GM12878 (cell line): ENCODE data around the gene STX16. TPM values are rescaled to one million over a fixed set of nuclear protein-coding genes. Genes with fewer than 3 reads are reported as not detected.

ENCODE experiments used
- ATAC-seq: fragments of 200-7000 bp; cut with Tn5 transposase; 3 replicates; pipeline ENCODE4 v1.9.1; 2020; ENCODE audit warnings: mild to moderate bottlenecking, moderate library complexity
- BruUV-seq: library from RNA; stranded (reverse); fragments of 400-500 nt; replicated peaks from 2 replicates; lab custom pipeline; 2021; lab: Mats Ljungman, UMichigan
- CTCF ChIA-PET: fragments of 300-600 bp; sonication (Branson Sonifier 250); formaldehyde crosslinking; extraction: SDS; loops from one replicate; lab custom pipeline; 2021; ENCODE audit warnings: inconsistent platforms; lab: Yijun Ruan, JAX
- POLR2A ChIA-PET: fragments of 350-600 bp; formaldehyde crosslinking; extraction: SDS; loops from one replicate; lab custom pipeline; 2021; ENCODE audit warnings: inconsistent platforms; lab: Charles Lee
- RAD21 ChIA-PET: fragments of 300-600 bp; sonication (Branson Sonifier 250); formaldehyde crosslinking; loops from one replicate; lab custom pipeline; 2023; ENCODE audit warnings: antibody characterized with exemption; ENCODE audit not compliant: unreplicated experiment; lab: Charles Lee
- SMC1A ChIA-PET: fragments of 300-600 bp; sonication (Branson Sonifier 250); formaldehyde crosslinking; loops from one replicate; lab custom pipeline; 2023; ENCODE audit not compliant: unreplicated experiment, uncharacterized antibody; lab: Charles Lee
- DNase-seq: peaks from one replicate; pipeline ENCODE4 v3.0.0-alpha.2; 2011; ENCODE audit warnings: low read depth, low spot score
- FAIRE-seq: peaks from 3 replicates; lab custom pipeline; 2011; peaks lifted over from hg19 to GRCh38; lab: Jason Lieb, UNC
- H2AFZ ChIP-seq: 2 replicates; pipeline ENCODE4 v1.6.0; 2011; ENCODE audit warnings: low read depth, low read length, control low read depth; ENCODE audit not compliant: control insufficient read depth
- H3K27ac ChIP-seq: 2 replicates; pipeline ENCODE4 v1.5.1; 2011; ENCODE audit warnings: control low read depth; ENCODE audit not compliant: control insufficient read depth, insufficient read depth
- H3K27me3 ChIP-seq, 2 experiments: replicated peaks in 1 of 2; 2 replicates each; pipeline versions ENCODE4 v1.6.0 to v1.6.1; 2011; ENCODE audit warnings: low read length in 1 of 2; ENCODE audit not compliant: control insufficient read depth in 2 of 2, insufficient read depth in 2 of 2
- H3K36me3 ChIP-seq, 2 experiments: 2 replicates each; pipeline ENCODE4 v1.5.1; 2011; ENCODE audit warnings: low read length in 1 of 2; ENCODE audit not compliant: control insufficient read depth in 2 of 2, insufficient read depth in 2 of 2
- H3K4me1 ChIP-seq: 2 replicates; pipeline ENCODE4 v1.6.1; 2011; ENCODE audit warnings: mild to moderate bottlenecking, low read length, moderate library complexity, mixed read lengths; ENCODE audit not compliant: control insufficient read depth, insufficient read depth
- H3K4me2 ChIP-seq: 2 replicates; pipeline ENCODE4 v1.6.0; 2011; ENCODE audit warnings: control low read depth; ENCODE audit not compliant: control insufficient read depth, insufficient read depth
- H3K4me3 ChIP-seq: fragments of 200-600 bp; sonication (generic); 2 replicates; pipeline ENCODE4 v1.5.1; 2016
- H3K79me2 ChIP-seq: 2 replicates; pipeline ENCODE4 v1.6.0; 2011; ENCODE audit warnings: low read length; ENCODE audit not compliant: control insufficient read depth, insufficient read depth
- H3K9ac ChIP-seq: 2 replicates; pipeline ENCODE4 v1.8.0; 2011; ENCODE audit warnings: low read length, control low read depth, mixed read lengths; ENCODE audit not compliant: control insufficient read depth, insufficient read depth
- H3K9me3 ChIP-seq: replicated peaks from 3 replicates; pipeline ENCODE4 v1.5.1; 2011; ENCODE audit warnings: mild to moderate bottlenecking, low read length; ENCODE audit not compliant: control insufficient read depth, insufficient read depth
- H4K20me1 ChIP-seq: 2 replicates; pipeline ENCODE4 v1.6.0; 2011; ENCODE audit not compliant: control insufficient read depth, insufficient read depth
- CEBPB ChIP-seq, 2 experiments: fragments of 150-350 bp in 1 of 2; IDR thresholded peaks; 2 replicates each; pipeline ENCODE4 v1.6.1; 2012 to 2014; ENCODE audit warnings: low read depth in 2 of 2, low read length in 2 of 2, borderline replicate concordance in 1 of 2, inconsistent platforms in 1 of 2
- FOS ChIP-seq: IDR thresholded peaks from 3 replicates; pipeline ENCODE4 v1.6.1; 2011; ENCODE audit warnings: borderline replicate concordance; ENCODE audit not compliant: insufficient read length; ENCODE audit errors: extremely low read depth
- HDAC6 ChIP-seq: fragments of 200-600 bp; sonication (generic); IDR thresholded peaks from one replicate; pipeline ENCODE4 v1.8.0; 2017; ENCODE audit warnings: antibody characterized with exemption; ENCODE audit not compliant: unreplicated experiment
- HDGF ChIP-seq: fragments of 450-650 bp; IDR thresholded peaks from 2 replicates; pipeline ENCODE4 v1.6.1; 2016; ENCODE audit warnings: antibody characterized with exemption
- JUNB ChIP-seq: IDR thresholded peaks from 2 replicates; pipeline ENCODE4 v1.6.1; 2016; ENCODE audit warnings: antibody characterized with exemption, mild to moderate bottlenecking
- MYC ChIP-seq: IDR thresholded peaks from 2 replicates; pipeline ENCODE4 v1.6.1; 2011; ENCODE audit warnings: mild to moderate bottlenecking, low read length, moderate library complexity, inconsistent platforms; ENCODE audit not compliant: insufficient read depth, insufficient replicate concordance, insufficient read length, severe bottlenecking
- NBN ChIP-seq: fragments of 450-650 bp; IDR thresholded peaks from 2 replicates; pipeline ENCODE4 v1.6.1; 2016
- NFIC ChIP-seq: IDR thresholded peaks from 2 replicates; pipeline ENCODE4 v1.6.1; 2012; ENCODE audit warnings: low read depth, mild to moderate bottlenecking, inconsistent platforms, low read length, moderate library complexity
- POLR2AphosphoS5 ChIP-seq: IDR thresholded peaks from 2 replicates; pipeline ENCODE4 v1.6.1; 2011; ENCODE audit warnings: mild to moderate bottlenecking, low read length, inconsistent platforms
- STAT1 ChIP-seq: fragments of 450-650 bp; conservative IDR thresholded peaks from 2 replicates; pipeline ENCODE4 v1.6.1; 2014; ENCODE audit warnings: antibody characterized with exemption, mild to moderate bottlenecking
- ZNF384 ChIP-seq: IDR thresholded peaks from 2 replicates; pipeline ENCODE4 v1.6.1; 2012; ENCODE audit warnings: low read depth, mild to moderate bottlenecking, low read length, improper control_type of control experiment, borderline replicate concordance
- ZNF622 ChIP-seq: fragments of 450-650 bp; IDR thresholded peaks from 2 replicates; pipeline ENCODE4 v1.6.1; 2017; ENCODE audit warnings: mild to moderate bottlenecking, inconsistent platforms
- WGBS: methylation state at CpG from one replicate; pipeline ENCODE4 v1.1.6; 2016; ENCODE audit warnings: low lambda C conversion rate; ENCODE audit not compliant: insufficient replicate concordance, insufficient coverage; ENCODE audit errors: missing lambda C conversion rate; 5-methylcytosine and 5-hydroxymethylcytosine counted together
- in situ Hi-C: fragments of 300-500 bp; cut with MboI; formaldehyde crosslinking; loops from 9 replicates; pipeline ENCODE4 v1.14.3; 2018; ENCODE audit warnings: mixed read lengths
- intact Hi-C: fragments of 100-400 bp; cut with micrococcal nuclease; formaldehyde crosslinking; loops from one replicate; pipeline ENCODE4 v1.14.2; 2022; ENCODE audit not compliant: unreplicated experiment
- polyA plus RNA-seq, 11 experiments: library from polyadenylated mRNA; depleted of rRNA in 4 of 11; unstranded in 6 of 11; stranded (reverse) in 5 of 11; fragments of >200 nt; fragmentation: Nextera tagmentation in 4 of 11; fragmentation: Illumina TruSeq in 1 of 11; extraction: Ambion mirVana in 4 of 11; extraction: Trizol in 1 of 11; gene quantifications; 1 replicate in 1 of 11; 2 replicates in 10 of 11; pipeline versions ENCODE4 v1.2.1 to v1.2.3, GENCODE V29; 2011 to 2016; ENCODE audit warnings: inconsistent platforms in 2 of 11, missing spikeins in 2 of 11, low read depth in 1 of 11
- total RNA-seq, 4 experiments: library from RNA; depleted of rRNA in 3 of 4; stranded (reverse); fragments of >200 nt in 3 of 4; fragmentation: Illumina TruSeq in 1 of 4; extraction: Trizol in 1 of 4; gene quantifications; 2 replicates each; pipeline versions ENCODE4 v1.2.1 to v1.2.3, GENCODE V29; 2013 to 2021

Gene STX16
- total and polyA plus RNA-seq, 10 of the 15 experiments (the other 5 are each of a cell fraction or from before 2014, with no cell fraction given), result 6.3 to 68.4 (median 35.8) TPM

- no peak for TF ChIP-seq HDGF
- TF ChIP-seq FOS, result no peak
- no peak for TF ChIP-seq NFIC
- TF ChIP-seq STAT1, result no peak
- TF ChIP-seq MYC, result no peak
- TF ChIP-seq JUNB, result no peak
- TF ChIP-seq HDAC6, result no peak
- no peak for TF ChIP-seq CEBPB (IDR thresholded peaks at IDR 0.05; ENCODE audit: borderline replicate concordance in 1 of 2, low read depth in 2 of 2, low read length in 2 of 2)
- no peak for TF ChIP-seq NBN
- no peak for TF ChIP-seq ZNF622
- no peak for TF ChIP-seq POLR2AphosphoS5
- no peak for TF ChIP-seq ZNF384
- CTCF ChIA-PET, result no interaction called here
- no peak for DNase-seq
These were observed 59.6 kb downstream of the STX16 start for GRCh38 chr20:58710481-58711265.

More at GRCh38 chr20:58710481-58711265, 59.6 kb downstream of the STX16 start:
- Histone ChIP-seq H3K4me2 (no peak overlapping the region), H3K4me3 (no peak overlapping the region), H4K20me1 (no peaks in the 10 kb centered on the region), H3K9me3 (no peaks in the 10 kb centered on the region), H3K4me1 (no peaks in the 10 kb centered on the region), H3K36me3 (no peaks in the 10 kb centered on the region), H3K79me2 (no peaks in the 10 kb centered on the region), H3K27me3 (no peaks in the 10 kb centered on the region), H3K27ac (no peak overlapping the region), H3K9ac (no peak overlapping the region), H2AFZ (no peak overlapping the region)
- FAIRE-seq (no peak), ATAC-seq (no peak)
- BruUV-seq, result no TSS peak
- ChIA-PET POLR2A (no interaction called here), SMC1A (no interaction called here), RAD21 (no interaction called here)
- 65% methylated on average over 13 of the region's 17 CpGs for WGBS
- intact Hi-C loops, result no loop called here
- in situ Hi-C loops, result no loop called here
